CD8-positive, alpha-beta memory T cell (primary cell): Measurements from ENCODE around the gene GCSH. TPM values are rescaled to one million over a fixed set of nuclear protein-coding genes. Genes with fewer than 3 reads are reported as not detected.
A peak's percentile ranks its signal among the peaks of the same experiment; 100 is the strongest.

Experiments used
- CTCF ChIA-PET: fragments of 350-600 bp; sonication (Branson Sonifier 250); formaldehyde crosslinking; loops from one replicate; lab custom pipeline; 2021; ENCODE audit warnings: antibody characterized with exemption; lab: Charles Lee
- POLR2A ChIA-PET: fragments of 350-600 bp; sonication (Branson Sonifier 250); formaldehyde crosslinking; loops from one replicate; lab custom pipeline; 2021; ENCODE audit warnings: antibody characterized with exemption; lab: Charles Lee
- DNase-seq, 5 donors: peaks; one replicate each; pipeline versions ENCODE4 v3.0.0 to v3.0.0-alpha.2; 2020 to 2022; ENCODE audit warnings: mixed read lengths in 1 of 5
- H3K27ac ChIP-seq: one replicate; pipeline ENCODE4 v1.7.0; 2013; ENCODE audit warnings: low read depth, mild to moderate bottlenecking, low read length, moderate library complexity
- H3K27me3 ChIP-seq: 2 replicates; pipeline ENCODE4 v1.7.0; 2013; ENCODE audit warnings: low read length, mild to moderate bottlenecking; ENCODE audit not compliant: insufficient read depth, poor library complexity, severe bottlenecking
- H3K36me3 ChIP-seq: 2 replicates; pipeline ENCODE4 v1.7.0; 2013; ENCODE audit warnings: mild to moderate bottlenecking, low read length, moderate library complexity; ENCODE audit not compliant: insufficient read depth
- H3K4me1 ChIP-seq: 2 replicates; pipeline ENCODE4 v1.7.0; 2013; ENCODE audit warnings: mild to moderate bottlenecking, low read length, moderate library complexity; ENCODE audit not compliant: insufficient read depth
- H3K4me3 ChIP-seq: 2 replicates; pipeline ENCODE4 v1.7.0; 2013; ENCODE audit warnings: mild to moderate bottlenecking, low read length
- H3K9me3 ChIP-seq: 2 replicates; pipeline ENCODE4 v1.7.0; 2013; ENCODE audit warnings: mild to moderate bottlenecking, low read length
- H3K27ac Mint-ChIP-seq, 8 donors: one replicate each; pipeline ENCODE4 v1.8.0; 2020 to 2021; ENCODE audit warnings: mixed read lengths in 8 of 8, mild to moderate bottlenecking in 6 of 8, inconsistent platforms in 3 of 8, moderate library complexity in 3 of 8
- H3K27me3 Mint-ChIP-seq, 2 donors: one replicate each; pipeline ENCODE4 v1.8.0; 2020 to 2021; ENCODE audit warnings: mixed read lengths in 2 of 2, mild to moderate bottlenecking in 1 of 2, moderate library complexity in 1 of 2
- H3K36me3 Mint-ChIP-seq, 3 donors: one replicate each; pipeline ENCODE4 v1.8.0; 2020 to 2021; ENCODE audit warnings: mixed read lengths in 3 of 3, inconsistent platforms in 1 of 3, mild to moderate bottlenecking in 1 of 3
- H3K4me1 Mint-ChIP-seq, 3 donors: one replicate each; pipeline ENCODE4 v1.8.0; 2020 to 2021; ENCODE audit warnings: mixed read lengths in 3 of 3, inconsistent platforms in 1 of 3, mild to moderate bottlenecking in 1 of 3
- H3K4me3 Mint-ChIP-seq, 7 donors: one replicate each; pipeline ENCODE4 v1.8.0; 2020 to 2021; ENCODE audit warnings: mixed read lengths in 7 of 7, mild to moderate bottlenecking in 6 of 7, moderate library complexity in 4 of 7, inconsistent platforms in 2 of 7
- H3K9me3 Mint-ChIP-seq, 5 donors: one replicate each; pipeline ENCODE4 v1.8.0; 2020 to 2022; ENCODE audit warnings: mixed read lengths in 5 of 5, mild to moderate bottlenecking in 3 of 5, moderate library complexity in 2 of 5, inconsistent platforms in 1 of 5
- polyA plus RNA-seq: library from polyadenylated mRNA; unstranded; fragments of 300-500 nt; fragmentation: Illumina TruSeq; gene quantifications from one replicate; pipeline ENCODE4 v1.2.3, GENCODE V29; 2021
- total RNA-seq, 2 experiments: library from RNA; stranded (reverse); gene quantifications; one replicate each; pipeline ENCODE4 v1.2.3, GENCODE V29; 2021

GCSH gene
- total and polyA plus RNA-seq, 3 experiments from 2014 or later: 9.3 to 26.0 (median 23.4) TPM

DNA sequence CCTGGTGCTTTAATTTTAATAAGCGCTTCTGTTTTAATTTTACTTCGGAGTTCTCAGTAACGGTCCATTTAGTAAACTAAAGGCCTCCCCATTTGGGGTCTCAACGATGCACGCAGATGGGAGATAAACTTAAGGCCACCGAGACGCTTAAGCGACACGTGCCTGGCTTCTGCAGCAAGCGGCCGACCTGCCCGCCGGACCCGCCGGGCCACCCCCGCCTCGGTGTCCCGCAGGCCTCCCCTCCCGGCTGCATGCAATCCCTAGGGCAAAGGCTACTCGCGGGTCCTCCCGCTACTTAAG, 592 bp downstream of the GCSH start:
- Histone ChIP-seq H3K9me3 (no peaks in the 10 kb centered on the region), H3K27me3 (no peaks in the 10 kb centered on the region), H3K4me3 (peak overlapping the region; percentile 56), H3K27ac (peak overlapping the region; percentile 57), H3K4me1 (peaks cover 9% of the 10 kb centered on the region), H3K36me3 (no peaks in the 10 kb centered on the region)
- H3K36me3 Mint-ChIP-seq: peaks cover 0 to 2% (median 2%) of the 10 kb centered on the region in 3 donors
- CTCF ChIA-PET: interaction anchor here (0.8 to 1.6 kb wide), 2 partner anchors 60 to 61 kb away, joined by 3 to 4 read pairs; partner anchors contain the start of gene ATMIN
- H3K27me3 Mint-ChIP-seq: no peaks in the 10 kb centered on the region
- peaks cover 5 to 17% (median 7%) of the 10 kb centered on the region in 3 donors for H3K4me1 Mint-ChIP-seq
- H3K9me3 Mint-ChIP-seq: no peaks in the 10 kb centered on the region
- peak overlapping the region; percentile 64 to 85 (median 72) for H3K4me3 Mint-ChIP-seq
- peak in 1 of 5 donors; percentile 1 for DNase-seq
- H3K27ac Mint-ChIP-seq: peak overlapping the region in 2 of 8 donors; percentile 14 to 77
- POLR2A ChIA-PET: no interaction called here

DNA sequence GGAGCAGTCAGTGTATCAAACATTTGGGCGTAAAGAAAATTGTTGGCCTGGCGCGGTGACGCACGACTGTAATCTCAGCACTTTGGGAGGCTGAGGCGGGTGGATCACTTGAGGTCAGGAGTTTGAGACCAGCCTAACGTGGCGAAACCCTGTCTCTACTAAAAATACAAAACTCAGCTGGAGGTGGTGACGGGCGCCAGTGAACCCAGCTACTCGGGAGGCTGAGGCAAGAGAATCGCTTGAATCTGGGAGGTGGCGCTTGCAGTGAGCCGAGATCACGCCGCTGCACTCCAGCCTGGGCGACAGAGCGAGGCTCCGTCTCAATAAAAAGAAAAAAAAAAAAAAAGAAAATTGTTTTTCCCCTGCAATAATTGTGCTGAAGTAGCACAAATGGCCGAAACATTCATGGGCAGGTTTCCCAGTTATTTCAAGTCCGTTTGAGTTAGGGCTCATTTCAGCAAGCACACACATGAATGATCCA, 1.4 kb downstream of the GCSH start:
- Histone ChIP-seq H3K4me1 (peaks cover 9% of the 10 kb centered on the region), H3K36me3 (no peaks in the 10 kb centered on the region), H3K27ac (no peak overlapping the region), H3K27me3 (no peaks in the 10 kb centered on the region), H3K4me3 (no peak overlapping the region), H3K9me3 (no peaks in the 10 kb centered on the region)
- ChIA-PET CTCF (interaction anchor here (0.8 to 1.6 kb wide), 3 partner anchors 13 to 60 kb away, joined by 3 to 4 read pairs (median 3); partner anchors contain the start of gene ATMIN), POLR2A (interaction anchor here (0.5 to 0.7 kb wide), 2 partner anchors 15 to 27 kb away, joined by 3 to 4 read pairs; no protein-coding TSS in a partner anchor)
- H3K27ac Mint-ChIP-seq: peak overlapping the region in 1 of 8 donors; percentile 3
- peak overlapping the region; percentile 68 to 85 (median 79) for H3K4me3 Mint-ChIP-seq
- H3K36me3 Mint-ChIP-seq: peaks cover 0 to 4% (median 2%) of the 10 kb centered on the region in 3 donors
- no peaks in the 10 kb centered on the region for H3K27me3 Mint-ChIP-seq
- peaks cover 5 to 17% (median 7%) of the 10 kb centered on the region in 3 donors for H3K4me1 Mint-ChIP-seq
- H3K9me3 Mint-ChIP-seq: no peaks in the 10 kb centered on the region
- DNase-seq: no peak

DNA sequence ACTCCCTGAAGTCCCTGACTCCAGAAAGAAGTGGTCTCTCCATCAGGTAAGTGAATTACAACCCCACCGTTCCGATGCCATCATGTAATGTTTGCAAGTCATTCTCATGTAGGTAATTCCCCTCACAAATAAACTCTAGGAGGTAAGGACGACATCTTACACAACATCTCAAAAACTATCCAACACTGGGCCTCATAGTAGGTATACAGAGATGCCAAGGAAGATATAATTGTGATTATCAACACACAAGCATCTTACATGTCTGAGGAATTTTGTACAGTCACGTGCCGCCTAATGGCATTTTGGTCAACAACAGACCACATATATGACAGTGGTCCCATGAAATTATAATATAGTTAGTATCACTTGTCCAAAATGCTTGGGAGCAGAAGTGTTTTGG, 7.4 kb downstream of the GCSH start:
- POLR2A ChIA-PET: no interaction called here
- Histone ChIP-seq H3K4me3 (no peak overlapping the region), H3K27ac (no peak overlapping the region), H3K9me3 (no peaks in the 10 kb centered on the region), H3K27me3 (no peaks in the 10 kb centered on the region), H3K36me3 (no peaks in the 10 kb centered on the region), H3K4me1 (no peaks in the 10 kb centered on the region)
- no peaks in the 10 kb centered on the region for H3K27me3 Mint-ChIP-seq
- H3K9me3 Mint-ChIP-seq: no peaks in the 10 kb centered on the region
- peaks cover 0 to 3% (median 0%) of the 10 kb centered on the region in 3 donors for H3K4me1 Mint-ChIP-seq
- peak overlapping the region in 1 of 8 donors; percentile 28 for H3K27ac Mint-ChIP-seq
- H3K4me3 Mint-ChIP-seq: no peak overlapping the region
- peaks cover 0 to 5% (median 5%) of the 10 kb centered on the region in 3 donors for H3K36me3 Mint-ChIP-seq
- CTCF ChIA-PET: no interaction called here
- no peak for DNase-seq

DNA sequence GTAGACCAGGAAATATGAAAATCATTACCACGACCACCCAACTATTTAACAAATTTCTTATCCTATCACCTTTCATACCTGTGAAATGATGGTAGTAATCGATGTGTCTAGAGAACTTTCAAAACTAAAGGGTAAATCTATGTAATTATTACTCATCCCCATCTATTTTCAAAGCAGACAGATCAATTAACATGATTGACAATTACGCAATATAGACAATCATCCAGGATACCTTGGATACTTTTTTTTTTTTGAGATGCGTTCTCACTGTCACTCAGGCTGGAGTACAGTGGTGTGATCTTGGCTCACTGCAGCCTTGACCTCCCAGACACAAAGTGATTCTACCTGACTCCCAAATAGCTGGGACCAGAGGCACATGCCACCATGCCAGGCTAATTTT, 15.2 kb downstream of the GCSH start:
- Histone ChIP-seq H3K27ac (no peak overlapping the region), H3K4me3 (no peak overlapping the region), H3K4me1 (peaks cover 9% of the 10 kb centered on the region), H3K9me3 (no peaks in the 10 kb centered on the region), H3K36me3 (no peaks in the 10 kb centered on the region), H3K27me3 (no peaks in the 10 kb centered on the region)
- CTCF ChIA-PET: interaction anchor here (0.8 kb wide), 2 partner anchors 14 to 45 kb away, joined by 3 read pairs; partner anchors contain the start of gene ATMIN
- peaks cover 0 to 2% (median 0%) of the 10 kb centered on the region in 3 donors for H3K36me3 Mint-ChIP-seq
- H3K4me1 Mint-ChIP-seq: peaks cover 3 to 5% (median 4%) of the 10 kb centered on the region in 3 donors
- DNase-seq: no peak
- POLR2A ChIA-PET: interaction anchor here (0.6 kb wide), 1 partner anchor 392 kb away, joined by 6 read pairs; no protein-coding TSS in a partner anchor
- H3K9me3 Mint-ChIP-seq: no peaks in the 10 kb centered on the region
- H3K27ac Mint-ChIP-seq: no peak overlapping the region
- H3K27me3 Mint-ChIP-seq: peaks cover 0 to 4% of the 10 kb centered on the region in 2 donors
- H3K4me3 Mint-ChIP-seq: no peak overlapping the region

DNA sequence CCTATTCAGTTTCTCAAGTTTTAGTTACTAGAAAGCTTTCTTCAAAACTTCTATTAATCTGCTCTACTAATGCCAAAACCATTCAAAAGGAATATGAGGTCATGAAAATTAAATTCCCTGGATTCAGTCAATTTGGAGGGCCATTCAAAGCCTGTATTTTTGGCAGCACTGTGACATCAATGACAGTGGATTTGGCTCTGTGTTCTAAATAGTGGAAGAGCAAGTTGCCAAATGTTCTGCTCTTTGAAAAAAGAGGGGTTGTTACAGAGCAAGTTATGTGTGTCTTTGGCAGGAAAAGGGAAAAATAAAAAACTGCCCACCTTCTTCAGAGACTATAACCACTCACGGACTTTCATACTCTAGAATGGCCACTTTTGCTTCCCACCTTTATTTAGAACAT, 16.0 kb downstream of the GCSH start:
- no peaks in the 10 kb centered on the region for H3K9me3 Mint-ChIP-seq
- no peak overlapping the region for H3K4me3 ChIP-seq
- H3K27ac ChIP-seq: no peak overlapping the region
- peaks cover 3 to 5% (median 4%) of the 10 kb centered on the region in 3 donors for H3K4me1 Mint-ChIP-seq
- H3K27me3 ChIP-seq: no peaks in the 10 kb centered on the region
- H3K36me3 ChIP-seq: no peaks in the 10 kb centered on the region
- CTCF ChIA-PET: no interaction called here
- H3K4me3 Mint-ChIP-seq: peak overlapping the region in 1 of 7 donors; percentile 78
- DNase-seq: no peak
- peaks cover 10% of the 10 kb centered on the region for H3K4me1 ChIP-seq
- no peaks in the 10 kb centered on the region for H3K9me3 ChIP-seq
- H3K36me3 Mint-ChIP-seq: peaks cover 0 to 2% (median 0%) of the 10 kb centered on the region in 3 donors
- POLR2A ChIA-PET: interaction anchor here (0.7 kb wide), 1 partner anchor 15 kb away, joined by 4 read pairs; no protein-coding TSS in a partner anchor
- H3K27me3 Mint-ChIP-seq: peaks cover 0 to 4% of the 10 kb centered on the region in 2 donors
- peak overlapping the region in 2 of 8 donors; percentile 27 to 56 for H3K27ac Mint-ChIP-seq

- no peaks in the 10 kb centered on the region for H3K36me3 ChIP-seq
- Mint-ChIP-seq H3K27me3 (peaks cover 0 to 2% of the 10 kb centered on the region in 2 donors), H3K27ac (peak within 1 kb of the TSS in 2 of 8 donors; percentile 17 to 52), H3K36me3 (peaks cover 0 to 2% (median 0%) of the 10 kb centered on the region in 3 donors), H3K4me1 (peaks cover 3 to 5% (median 4%) of the 10 kb centered on the region in 3 donors), H3K9me3 (no peaks in the 10 kb centered on the region), H3K4me3 (peak within 1 kb of the TSS in 3 of 7 donors; percentile 27 to 39 (median 38))
- CTCF ChIA-PET: interaction anchor here (0.7 to 4.1 kb wide), 3 partner anchors 39 to 70 kb away, joined by 3 to 39 read pairs (median 4); partner anchors contain the start of genes ATMIN, CENPN and CMC2
- peak; percentile 94 to 98 (median 96) for DNase-seq
- H3K9me3 ChIP-seq: no peaks in the 10 kb centered on the region
- peaks cover 10% of the 10 kb centered on the region for H3K4me1 ChIP-seq
- H3K4me3 ChIP-seq: peak within 1 kb of the TSS; percentile 79
- H3K27me3 ChIP-seq: no peaks in the 10 kb centered on the region
- POLR2A ChIA-PET: interaction anchor here (1.0 to 2.5 kb wide), 4 partner anchors 42 to 237 kb away, joined by 3 to 18 read pairs (median 10); partner anchors contain the start of genes ATMIN, CENPN, CMC2 and GAN
- peak within 1 kb of the TSS; percentile 95 for H3K27ac ChIP-seq
These were observed 18.9 kb downstream of the GCSH start, which contains the start of gene C16orf46 for GRCh38 chr16:81077076-81077940. C16orf46 (minus strand) TSS chr16:81077238; CDS start chr16:81063955, 13,283 bp downstream.

GRCh38 chr16:81076566-81077075, 19.6 kb downstream of the GCSH start:
- no peaks in the 10 kb centered on the region for H3K9me3 Mint-ChIP-seq
- H3K27me3 ChIP-seq: no peaks in the 10 kb centered on the region
- peaks cover 10% of the 10 kb centered on the region for H3K4me1 ChIP-seq
- no peak overlapping the region for H3K4me3 Mint-ChIP-seq
- no peaks in the 10 kb centered on the region for H3K9me3 ChIP-seq
- peaks cover 2 to 4% of the 10 kb centered on the region in 2 donors for H3K27me3 Mint-ChIP-seq
- H3K4me3 ChIP-seq: peak overlapping the region; percentile 79
- POLR2A ChIA-PET: interaction anchor here (1.0 to 2.5 kb wide), 4 partner anchors 42 to 238 kb away, joined by 3 to 18 read pairs (median 10); partner anchors contain the start of genes ATMIN, CENPN, CMC2 and GAN
- peaks cover 3 to 5% (median 4%) of the 10 kb centered on the region in 3 donors for H3K4me1 Mint-ChIP-seq
- DNase-seq: peak; percentile 89 to 96 (median 94)
- H3K27ac Mint-ChIP-seq: no peak overlapping the region
- H3K36me3 ChIP-seq: no peaks in the 10 kb centered on the region
- H3K36me3 Mint-ChIP-seq: peaks cover 0 to 2% (median 0%) of the 10 kb centered on the region in 3 donors
- CTCF ChIA-PET: interaction anchor here (1.4 to 4.1 kb wide), 2 partner anchors 38 to 41 kb away, joined by 4 to 39 read pairs; partner anchors contain the start of gene ATMIN
- peak overlapping the region; percentile 95 for H3K27ac ChIP-seq
